ENCODE results near the gene RTN4RL2.

Gene RTN4RL2

GRCh38 chr11:57432714-57433163 lies 27.6 kb upstream of the RTN4RL2 start:
- DNase-seq (ENCODE audit: insufficient read length, low spot score) (no peak), FAIRE-seq (no peak)
- TF ChIP-seq, protein P1, sequence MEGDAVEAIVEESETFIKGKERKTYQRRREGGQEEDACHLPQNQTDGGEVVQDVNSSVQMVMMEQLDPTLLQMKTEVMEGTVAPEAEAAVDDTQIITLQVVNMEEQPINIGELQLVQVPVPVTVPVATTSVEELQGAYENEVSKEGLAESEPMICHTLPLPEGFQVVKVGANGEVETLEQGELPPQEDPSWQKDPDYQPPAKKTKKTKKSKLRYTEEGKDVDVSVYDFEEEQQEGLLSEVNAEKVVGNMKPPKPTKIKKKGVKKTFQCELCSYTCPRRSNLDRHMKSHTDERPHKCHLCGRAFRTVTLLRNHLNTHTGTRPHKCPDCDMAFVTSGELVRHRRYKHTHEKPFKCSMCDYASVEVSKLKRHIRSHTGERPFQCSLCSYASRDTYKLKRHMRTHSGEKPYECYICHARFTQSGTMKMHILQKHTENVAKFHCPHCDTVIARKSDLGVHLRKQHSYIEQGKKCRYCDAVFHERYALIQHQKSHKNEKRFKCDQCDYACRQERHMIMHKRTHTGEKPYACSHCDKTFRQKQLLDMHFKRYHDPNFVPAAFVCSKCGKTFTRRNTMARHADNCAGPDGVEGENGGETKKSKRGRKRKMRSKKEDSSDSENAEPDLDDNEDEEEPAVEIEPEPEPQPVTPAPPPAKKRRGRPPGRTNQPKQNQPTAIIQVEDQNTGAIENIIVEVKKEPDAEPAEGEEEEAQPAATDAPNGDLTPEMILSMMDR (IDR thresholded peaks at IDR 0.05; ENCODE audit: insufficient read depth, missing control alignments): no peak

DNA sequence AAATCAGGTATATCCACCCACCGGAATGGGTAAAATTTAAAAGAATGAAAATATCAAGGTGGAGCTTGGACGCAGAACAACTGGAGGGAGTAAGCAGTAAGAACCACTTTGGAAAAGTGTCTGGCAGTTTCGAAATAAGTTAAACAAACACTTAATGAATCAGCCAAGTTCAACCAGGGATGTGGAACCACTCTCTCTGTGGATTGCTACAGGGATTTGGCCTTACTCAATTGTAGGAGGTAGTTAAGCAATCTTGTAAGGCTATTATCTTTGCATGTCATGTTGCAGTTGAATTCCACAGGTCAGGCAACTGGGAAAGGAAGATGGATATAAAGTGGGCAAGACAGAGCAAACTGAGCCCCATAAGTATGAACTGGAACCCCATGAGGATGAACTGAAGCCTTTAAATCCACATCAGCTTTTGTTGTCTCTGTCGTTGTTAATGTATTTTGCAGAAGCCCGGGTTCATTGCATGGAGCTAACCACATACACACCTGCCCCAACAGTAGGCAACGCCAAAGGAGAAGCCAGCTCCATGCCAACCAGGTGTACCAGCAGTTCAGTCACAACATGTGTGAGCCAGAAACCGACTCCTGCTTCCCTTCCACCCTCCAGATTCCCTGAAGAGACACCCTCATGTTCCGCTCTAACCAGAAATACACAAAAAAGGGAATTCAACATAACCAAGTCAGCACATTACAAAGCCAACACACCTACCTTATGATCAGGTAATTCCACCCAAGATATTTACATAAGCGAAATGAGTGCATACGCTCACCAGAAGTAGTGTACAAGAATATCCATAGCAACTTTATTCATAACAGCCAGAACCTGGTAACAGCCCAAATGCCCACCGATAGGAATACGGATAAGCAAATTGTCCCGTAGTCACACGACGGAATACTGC lies 25.4 kb upstream of the RTN4RL2 start:
- no peak for FAIRE-seq
- TF ChIP-seq, protein P1 (IDR thresholded peaks at IDR 0.05; ENCODE audit: insufficient read depth, missing control alignments): no peak
- DNase-seq (ENCODE audit: insufficient read length, low spot score): no peak

GRCh38 chr11:57436031-57436430 lies 24.3 kb upstream of the RTN4RL2 start:
- TF ChIP-seq, protein P1 (IDR thresholded peaks at IDR 0.05; ENCODE audit: insufficient read depth, missing control alignments): no peak
- DNase-seq (ENCODE audit: insufficient read length, low spot score) (no peak), FAIRE-seq (no peak)

DNA sequence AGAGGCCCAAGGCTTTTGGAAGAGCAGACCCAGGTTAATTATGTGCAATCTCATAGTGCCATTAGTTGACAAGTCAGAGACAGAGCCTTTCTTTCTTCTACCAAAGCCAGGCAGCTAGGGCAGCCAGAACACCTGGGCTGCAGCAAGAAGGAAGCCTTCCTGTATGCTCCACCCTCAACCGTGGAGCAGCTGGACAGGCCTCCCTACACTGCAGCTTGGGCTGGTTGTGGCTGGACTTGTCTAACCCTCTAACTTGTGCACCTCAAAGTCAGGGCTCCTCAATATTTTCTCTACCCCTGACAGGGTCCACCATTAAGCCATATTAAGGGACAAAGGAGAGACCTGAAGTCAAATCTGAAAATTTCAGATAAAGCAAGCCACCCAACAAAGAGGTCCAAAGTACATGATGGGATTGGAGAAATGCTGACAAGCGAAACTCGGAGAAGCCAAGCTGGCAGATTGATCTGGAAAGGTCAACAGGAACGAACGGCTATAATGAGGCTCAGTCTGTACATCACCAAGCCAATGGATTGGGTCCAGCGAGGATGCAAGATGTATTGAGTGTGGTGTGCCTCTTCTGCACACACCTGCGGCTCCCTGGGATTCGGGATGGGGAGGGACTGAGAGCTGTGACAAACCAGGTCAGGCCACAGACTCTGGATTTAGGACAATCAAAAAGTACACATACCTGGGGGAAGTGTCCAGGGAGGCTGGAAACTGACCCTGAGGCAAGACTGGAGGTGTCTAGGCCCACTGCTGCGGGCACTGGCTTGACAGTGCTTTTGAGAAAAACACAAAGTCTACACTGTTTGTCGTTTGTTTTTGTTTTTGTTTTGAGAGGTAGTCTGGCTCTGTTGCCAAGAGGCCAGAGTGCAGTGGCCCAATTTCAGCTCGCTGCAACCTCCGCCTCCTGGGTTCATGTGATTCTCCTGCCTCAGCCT lies 21.7 kb upstream of the RTN4RL2 start:
- DNase-seq (ENCODE audit: insufficient read length, low spot score): no peak
- TF ChIP-seq, protein P1 (IDR thresholded peaks at IDR 0.05; ENCODE audit: insufficient read depth, missing control alignments): no peak
- no peak for FAIRE-seq

DNA sequence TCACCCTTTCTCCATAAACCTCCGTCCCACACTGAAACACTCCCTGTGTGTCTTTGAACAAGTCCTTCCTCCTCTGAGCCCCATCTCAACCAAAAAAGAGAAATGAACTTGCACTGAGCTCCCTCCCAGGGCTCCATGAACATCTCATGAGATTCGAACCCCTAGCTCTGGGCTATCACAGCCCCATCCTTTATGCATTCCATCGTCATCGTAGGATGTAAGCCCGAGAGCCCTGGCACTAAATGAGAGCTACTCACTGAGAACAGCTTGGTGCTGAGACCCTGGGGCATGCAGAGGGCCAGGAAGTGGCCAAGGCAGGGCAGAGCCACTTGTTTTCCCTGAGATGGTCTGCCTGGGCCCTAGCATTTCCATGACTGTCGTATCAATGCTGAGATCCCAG lies 20.5 kb upstream of the RTN4RL2 start:
- TF ChIP-seq, protein P1 (IDR thresholded peaks at IDR 0.05; ENCODE audit: insufficient read depth, missing control alignments): no peak
- no peak for FAIRE-seq

DNA sequence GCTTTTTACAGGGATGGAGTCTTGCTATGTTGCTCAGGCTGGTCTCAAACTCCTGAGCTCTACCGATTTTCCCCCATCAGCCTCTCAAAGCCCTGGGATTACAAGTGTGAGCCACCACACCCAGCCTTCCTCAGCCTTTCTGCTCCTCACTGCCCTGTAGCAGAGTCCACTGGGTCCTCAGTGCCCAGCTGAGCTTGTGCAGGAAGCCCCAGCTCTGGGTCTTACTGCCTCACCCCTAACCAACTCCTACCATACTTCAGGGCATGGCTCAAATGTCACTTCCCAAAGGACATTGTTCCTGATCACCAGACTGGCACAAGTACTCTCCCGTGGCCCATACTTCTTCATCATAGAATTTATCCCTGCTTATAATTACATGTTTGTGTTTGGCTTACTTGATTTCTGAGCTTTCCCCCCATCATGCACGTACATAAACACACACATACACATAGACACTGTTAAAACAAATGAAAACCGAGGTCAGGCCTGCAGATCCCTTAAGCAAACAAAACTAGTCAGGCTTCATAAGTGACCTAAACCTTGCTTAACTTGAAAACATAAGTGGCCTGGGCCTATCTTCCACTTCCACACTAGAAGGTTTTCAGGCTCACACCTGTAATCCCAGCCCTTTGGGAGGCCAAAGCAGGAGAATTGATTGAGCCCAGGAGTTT lies 19.4 kb upstream of the RTN4RL2 start:
- no peak for FAIRE-seq
- TF ChIP-seq, protein P1 (IDR thresholded peaks at IDR 0.05; ENCODE audit: insufficient read depth, missing control alignments): no peak
- DNase-seq (ENCODE audit: insufficient read length, low spot score): no peak

More for the DNA sequence above, 20.5 kb upstream of the RTN4RL2 start:
- no peak for DNase-seq (ENCODE audit: insufficient read length, low spot score)

Measured in D721Med (cell line).